CD4-positive, alpha-beta T cell treated with Interferon gamma for 1 hour (primary cell): ENCODE data around the gene ARHGEF11.

Experiments used
- DNase-seq: peaks from one replicate; pipeline ENCODE4 v3.0.0-alpha.2; 2020

ARHGEF11 gene

DNA sequence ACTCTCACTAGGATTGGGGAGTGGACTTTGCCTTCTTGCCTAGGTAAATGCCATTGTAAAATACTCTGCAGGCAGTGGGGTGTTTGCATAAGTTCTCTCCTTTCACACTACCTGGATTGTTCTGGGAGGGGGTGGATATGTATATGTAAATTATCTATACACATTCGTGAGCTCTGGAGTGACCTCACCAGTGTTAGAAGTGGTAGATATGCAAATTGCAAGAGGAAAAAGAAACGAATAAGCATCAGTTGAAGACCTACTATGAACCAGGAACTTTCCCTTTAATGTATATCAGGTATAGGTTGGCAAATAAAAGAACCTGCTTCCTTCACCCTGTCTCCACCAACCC lies 1.5 kb upstream of the ARHGEF11 start:
- no peak for DNase-seq

DNA sequence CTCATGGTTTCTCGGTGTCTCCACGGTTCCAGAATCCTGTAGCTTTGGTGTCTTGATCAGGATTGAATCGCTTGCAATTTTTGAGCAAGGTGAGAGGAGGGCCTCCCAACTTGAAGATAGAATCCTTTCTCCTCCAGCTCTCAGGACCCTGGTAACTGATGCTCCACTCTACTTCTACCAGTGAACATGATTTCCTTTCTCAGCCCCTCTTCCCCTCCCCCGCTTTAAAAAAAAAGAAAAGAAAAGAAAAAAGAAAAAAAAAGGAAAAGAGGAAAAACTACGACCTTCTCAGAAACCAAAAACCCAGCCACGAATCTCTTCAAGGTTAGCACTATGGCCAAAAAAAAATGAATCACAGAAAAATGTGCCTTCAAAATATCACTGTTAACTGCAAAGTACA lies 1.2 kb downstream of the ARHGEF11 start:
- DNase-seq: no peak

DNA sequence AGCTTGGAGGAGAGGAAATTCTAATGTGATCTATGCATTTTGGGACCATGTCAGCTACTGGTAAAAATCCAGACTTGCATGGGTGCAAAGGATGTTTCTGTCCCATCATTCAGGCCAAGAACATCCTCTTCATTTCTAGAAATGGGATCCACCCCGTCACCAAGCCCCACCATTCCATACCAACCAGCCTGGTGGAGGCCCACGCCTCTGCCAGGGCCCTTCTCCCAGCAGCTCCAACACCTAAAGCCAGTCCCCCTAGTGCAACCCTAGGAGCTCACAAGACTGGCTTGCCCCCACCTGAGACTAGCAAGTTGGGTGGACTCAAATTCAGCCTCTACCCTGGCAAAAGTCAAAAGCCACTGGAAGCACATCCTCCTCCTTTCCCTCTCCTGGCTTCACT lies 1.9 kb downstream of the ARHGEF11 start:
- DNase-seq: no peak

DNA sequence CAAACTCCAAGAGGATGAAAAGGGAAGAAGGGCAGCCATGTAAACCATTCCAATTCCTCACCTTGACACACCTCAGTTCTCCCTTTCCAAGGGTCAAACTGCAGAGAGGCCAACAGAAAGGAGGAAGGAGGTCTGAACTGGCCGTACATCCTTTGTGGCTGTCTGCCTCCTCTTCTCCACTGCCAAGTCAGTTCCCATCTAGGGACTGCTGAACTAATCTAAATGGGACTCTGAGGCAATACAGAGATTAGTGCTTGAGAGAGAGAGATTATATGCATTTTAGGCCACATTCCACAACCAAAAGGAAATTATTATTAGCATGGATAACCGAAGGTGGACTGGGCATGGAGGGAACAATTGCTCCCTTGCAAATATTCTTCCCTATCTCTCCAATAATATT lies 2.7 kb downstream of the ARHGEF11 start:
- DNase-seq: no peak

DNA sequence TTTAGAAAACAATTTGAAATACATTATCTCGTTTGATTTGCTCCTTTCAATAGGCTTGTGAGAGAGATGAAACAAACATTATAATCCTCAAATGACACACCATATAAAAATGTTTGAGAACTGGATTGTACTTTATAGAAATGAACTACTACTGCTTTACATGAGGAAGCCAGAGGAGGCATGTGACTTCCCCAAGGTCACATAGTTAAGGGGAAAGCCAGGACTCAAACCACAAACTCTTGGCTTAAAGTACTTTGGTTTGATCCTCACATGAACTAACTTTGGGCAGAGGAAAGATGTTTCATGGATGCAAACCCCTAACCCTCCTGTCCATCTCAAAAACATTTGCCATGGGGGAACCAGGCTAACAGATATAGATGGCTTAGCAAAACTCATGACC lies 4.7 kb downstream of the ARHGEF11 start:
- peak; percentile 12 for DNase-seq

DNA sequence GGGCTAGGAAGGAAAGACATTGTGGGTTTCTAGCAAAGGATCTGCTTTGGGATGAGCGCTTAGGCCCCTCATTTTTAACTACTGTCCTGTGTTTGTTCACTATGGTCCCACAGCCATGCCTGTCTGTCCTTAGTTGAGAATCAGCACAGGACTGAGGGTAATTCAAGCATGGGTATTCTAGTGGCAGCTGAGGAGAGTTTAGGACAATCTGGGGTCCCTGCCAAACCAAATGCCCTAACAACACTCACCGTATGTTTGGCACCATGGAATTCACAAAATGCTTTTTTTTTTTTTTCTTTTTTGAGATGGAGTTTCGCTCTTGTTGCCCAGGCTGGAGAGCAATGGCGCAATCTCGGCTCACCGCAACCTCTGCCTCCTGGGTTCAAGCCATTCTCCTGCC lies 10.4 kb downstream of the ARHGEF11 start:
- DNase-seq: no peak

DNA sequence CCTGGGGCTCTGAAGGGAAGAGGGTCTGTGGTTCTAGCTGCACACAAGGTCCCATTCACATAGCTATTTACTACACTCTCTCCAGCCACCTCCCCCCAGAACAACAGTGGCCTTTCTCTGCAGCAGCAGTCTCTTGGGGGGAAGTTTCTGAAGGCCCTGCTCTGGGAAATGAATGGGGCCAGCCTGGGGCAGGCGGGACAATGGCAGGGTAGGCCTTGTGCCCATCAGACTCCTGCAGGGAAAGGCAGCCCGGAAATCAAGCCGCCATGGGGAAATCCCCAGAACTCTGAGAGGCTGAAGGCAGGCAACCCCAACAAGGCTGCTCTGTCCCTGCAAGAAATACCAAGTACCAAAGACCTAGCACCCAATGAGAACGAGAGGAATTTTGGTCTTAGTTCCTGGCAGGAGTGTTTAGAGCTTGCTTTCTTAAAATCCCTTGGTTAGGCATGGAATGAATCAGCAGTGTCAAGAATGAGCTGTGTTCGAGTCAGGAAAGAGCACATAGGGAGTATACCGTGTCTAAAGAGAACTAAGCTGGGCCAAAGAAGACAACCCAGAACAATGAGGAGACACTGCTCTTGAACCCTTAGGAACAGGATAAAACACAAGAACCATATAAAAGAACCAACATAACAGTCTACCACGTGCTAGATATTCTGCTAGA lies 11.3 kb downstream of the ARHGEF11 start:
- no peak for DNase-seq

DNA sequence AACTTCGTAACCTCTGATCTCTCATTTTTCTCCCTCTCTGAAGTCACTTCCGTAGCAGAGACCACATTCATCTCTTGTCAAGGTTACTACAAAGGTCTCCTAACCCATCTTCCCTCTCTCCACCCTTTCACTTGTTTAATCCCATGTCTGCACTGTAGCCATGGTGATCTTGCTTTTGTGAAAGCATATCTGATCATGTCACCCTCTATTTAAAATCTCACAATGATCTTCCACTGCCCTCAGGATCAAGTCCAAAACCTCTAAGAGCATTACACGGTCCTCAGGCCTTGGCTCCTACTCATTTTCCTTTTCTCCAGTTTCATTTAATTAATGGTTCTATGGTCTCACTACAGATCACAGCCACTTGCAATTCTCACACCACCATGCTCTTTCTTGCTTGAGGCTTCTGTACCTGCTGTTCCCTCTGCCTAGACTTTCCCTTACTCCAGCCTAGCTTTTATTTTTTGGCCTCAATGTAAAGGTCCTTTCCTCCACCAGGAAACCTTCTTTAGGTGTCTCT lies 12.1 kb downstream of the ARHGEF11 start:
- DNase-seq: no peak

DNA sequence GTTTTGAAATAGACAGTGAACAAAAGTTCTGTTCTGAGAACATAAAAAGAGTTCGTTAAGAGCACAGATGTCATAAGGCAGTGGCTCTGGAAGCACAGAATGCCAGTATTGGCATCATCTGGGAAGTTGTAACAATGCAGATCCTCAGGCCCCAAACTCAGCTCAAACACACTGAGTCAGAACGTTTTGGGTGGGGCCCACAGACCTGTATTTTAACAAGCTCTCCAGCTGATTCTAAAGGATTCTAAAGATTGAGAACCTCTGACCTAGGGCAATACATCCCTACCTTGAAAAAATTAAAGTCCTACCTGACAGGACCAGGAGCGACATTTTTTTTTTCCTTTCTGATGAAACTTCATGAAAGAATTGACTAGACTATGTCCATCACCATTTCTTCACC lies 13.2 kb downstream of the ARHGEF11 start:
- no peak for DNase-seq

DNA sequence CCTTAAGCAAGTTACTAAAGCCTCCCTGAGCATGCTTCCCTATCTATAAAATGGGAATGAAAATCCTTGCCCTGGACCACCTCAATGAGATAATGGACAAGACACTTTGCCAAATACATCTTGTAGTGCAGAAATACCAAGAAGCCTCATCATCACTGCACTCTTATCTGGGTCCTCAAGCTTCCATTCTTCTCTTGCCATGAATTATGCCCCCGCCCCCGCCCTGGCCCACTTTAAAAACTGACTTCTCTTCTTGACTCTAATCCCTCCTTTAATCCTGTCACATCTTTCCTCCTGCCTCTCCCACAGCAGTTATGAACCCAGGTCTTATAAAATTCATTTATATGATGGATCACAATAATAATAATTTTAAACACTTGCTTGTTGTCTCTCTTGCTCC lies 14.8 kb downstream of the ARHGEF11 start:
- no peak for DNase-seq

DNA sequence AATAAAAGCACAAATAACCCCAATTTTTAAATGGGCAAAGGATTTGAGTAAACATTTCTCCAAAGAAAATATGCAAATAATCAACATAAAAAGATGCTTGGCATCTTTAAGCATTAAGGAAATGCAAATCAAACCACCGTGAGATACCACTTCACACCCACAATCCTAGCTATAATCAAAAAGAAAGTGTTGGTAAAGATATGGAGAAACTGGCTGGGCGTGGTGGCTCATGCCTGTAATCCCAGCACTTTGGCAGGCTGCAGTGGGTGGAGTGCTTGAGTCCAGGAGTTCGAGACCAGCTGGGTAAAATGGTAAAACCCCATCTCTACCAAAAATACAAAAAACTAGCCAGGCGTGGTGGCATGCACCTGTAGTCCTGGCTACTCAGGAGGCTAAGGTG lies 16.9 kb downstream of the ARHGEF11 start:
- no peak for DNase-seq

DNA sequence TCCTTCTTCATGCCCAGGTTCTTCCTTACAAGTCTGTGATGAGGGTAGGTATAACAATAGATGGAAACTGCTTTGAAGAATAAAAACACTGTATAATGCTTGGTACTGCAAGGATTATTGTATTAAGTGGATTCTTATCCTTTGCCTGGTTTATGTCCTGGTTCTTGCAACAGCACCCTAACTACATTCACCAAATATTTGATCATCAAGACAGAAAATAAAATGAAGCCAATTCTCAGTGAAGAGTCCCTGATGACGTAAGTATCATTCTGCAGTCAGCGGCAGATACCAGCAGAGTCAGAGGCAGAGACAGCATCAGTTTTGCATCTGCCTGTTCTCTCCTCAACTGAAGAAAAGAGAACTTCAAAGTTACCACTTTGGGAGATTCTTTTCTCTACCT lies 19.7 kb downstream of the ARHGEF11 start:
- DNase-seq: no peak

DNA sequence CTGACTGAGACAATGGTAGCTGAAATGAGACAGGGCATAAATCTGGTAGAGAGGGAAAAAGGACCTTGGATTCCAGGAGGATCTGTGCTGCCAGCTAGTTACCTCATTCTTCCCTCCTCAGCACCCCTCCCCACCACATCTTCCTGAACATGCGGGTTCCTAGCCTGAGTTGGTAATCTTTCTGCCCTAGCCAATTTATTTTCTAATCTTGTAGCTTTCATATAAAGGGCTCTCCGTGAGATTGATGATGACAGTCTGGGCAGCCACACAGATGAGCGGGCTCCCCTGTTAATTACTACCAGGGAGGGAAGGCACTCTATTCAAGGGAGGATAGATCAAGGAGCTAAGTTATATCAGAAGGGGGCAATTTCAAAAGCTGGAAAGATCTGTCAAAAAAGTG lies 20.2 kb downstream of the ARHGEF11 start:
- no peak for DNase-seq

DNA sequence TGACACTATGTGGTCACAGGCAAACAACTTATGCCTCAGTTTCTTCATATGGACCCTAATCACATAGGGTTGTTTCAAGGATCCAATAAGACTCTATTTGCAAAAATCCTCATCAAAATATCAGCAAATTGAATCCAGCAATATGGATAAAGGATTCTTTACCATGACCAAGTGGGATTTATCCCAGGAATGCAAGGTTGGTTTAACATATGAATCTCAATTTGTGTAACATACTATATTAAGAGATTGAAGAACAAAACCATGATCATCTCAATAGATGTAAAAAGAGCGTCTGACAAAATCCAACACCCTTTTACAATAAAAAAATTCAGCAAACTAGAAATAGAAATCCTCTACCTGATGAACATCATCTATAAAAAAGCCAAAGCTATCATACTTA lies 23.9 kb downstream of the ARHGEF11 start:
- no peak for DNase-seq

DNA sequence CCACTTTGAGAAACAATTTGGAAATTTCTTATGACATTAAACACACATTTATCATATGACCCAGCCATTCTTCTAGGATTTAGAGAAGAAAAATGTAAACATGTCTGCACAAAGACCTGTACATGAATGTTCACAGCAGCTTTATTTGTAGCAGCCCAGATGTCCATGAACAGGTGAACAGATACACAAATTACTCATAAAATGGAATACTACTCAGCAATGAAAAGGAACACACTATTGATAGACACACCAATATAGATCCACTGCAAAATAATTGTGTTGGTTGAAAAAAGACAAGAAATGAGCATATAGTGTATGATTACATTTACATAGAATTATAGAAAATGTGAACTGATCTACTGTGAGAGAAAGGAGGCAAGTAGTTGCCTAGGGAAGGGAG lies 26.1 kb downstream of the ARHGEF11 start:
- DNase-seq: no peak

DNA sequence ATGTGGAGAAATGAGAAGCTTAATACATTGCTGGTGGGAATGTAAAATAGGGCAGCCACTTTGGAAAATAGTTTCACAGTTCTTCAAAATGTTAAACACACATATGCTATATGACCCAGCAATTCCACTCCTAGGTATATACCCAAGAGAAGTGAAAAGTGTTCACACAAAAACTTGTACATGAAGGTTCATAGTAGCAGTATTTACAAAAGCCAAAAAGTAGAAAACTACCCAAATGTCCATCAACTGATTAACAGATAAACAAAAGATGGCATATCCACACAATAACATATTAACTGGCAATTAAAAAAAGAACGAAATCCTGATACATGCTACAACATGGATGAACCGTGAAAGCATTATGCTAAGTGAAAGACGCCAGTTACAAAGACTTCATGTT lies 33.7 kb downstream of the ARHGEF11 start:
- no peak for DNase-seq

DNA sequence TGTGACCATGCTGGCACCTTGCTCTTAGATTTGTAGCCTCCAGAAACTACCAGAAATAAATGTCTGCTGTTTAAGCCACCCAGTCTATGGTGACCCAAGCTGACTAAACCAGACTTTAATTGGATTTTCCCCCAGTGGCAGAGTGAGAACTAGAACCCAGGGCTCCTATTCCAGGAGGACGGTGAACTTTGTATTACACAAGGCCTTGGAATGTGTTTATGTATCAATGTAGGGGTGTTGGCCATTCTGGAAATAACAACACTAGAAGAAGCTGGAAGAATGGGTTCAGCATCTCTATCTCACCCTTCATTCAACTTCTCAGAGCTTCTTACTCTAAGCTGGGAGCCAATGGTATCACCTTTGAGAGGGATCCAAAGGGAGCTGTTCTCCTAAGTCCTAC lies 37.0 kb downstream of the ARHGEF11 start:
- DNase-seq: no peak

DNA sequence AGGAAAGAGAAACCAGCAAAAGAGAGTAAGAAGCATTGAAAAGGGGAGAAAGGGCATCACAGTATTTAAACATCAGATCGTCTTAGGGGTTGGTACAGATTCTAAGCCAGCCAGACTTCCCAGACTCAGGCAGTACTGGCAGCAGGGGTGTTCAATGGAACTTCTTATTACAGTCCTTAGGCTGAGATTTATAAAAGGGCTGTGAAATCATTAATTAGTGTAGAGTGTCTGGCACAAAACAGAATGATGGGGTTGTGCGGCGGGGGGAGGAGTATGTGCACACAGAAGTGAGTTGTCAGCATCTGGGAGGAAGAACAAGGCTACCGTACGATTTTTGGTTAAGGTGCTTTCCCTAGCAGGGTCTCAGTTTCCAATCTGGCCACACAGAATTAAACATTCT lies 38.2 kb downstream of the ARHGEF11 start:
- DNase-seq: no peak

DNA sequence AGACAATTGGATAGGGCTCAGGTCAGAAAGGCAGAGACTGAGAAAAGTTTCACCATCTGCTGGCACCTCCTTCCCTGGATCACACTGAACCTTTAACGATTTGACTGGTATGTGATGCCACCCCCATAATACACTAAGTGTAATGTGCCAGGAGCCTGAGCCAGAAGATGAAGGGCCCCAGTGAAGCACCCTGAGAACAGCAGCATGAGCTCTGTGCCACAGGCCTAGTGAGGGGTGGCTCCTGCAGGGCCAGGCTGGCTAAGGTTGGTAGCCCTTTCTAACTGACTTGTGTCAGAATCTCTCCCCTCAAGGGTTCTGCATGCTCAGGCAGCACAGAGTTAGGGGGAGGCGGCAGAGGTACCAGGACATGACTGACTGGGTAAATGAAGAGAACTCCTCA lies 38.9 kb downstream of the ARHGEF11 start:
- DNase-seq: no peak

DNA sequence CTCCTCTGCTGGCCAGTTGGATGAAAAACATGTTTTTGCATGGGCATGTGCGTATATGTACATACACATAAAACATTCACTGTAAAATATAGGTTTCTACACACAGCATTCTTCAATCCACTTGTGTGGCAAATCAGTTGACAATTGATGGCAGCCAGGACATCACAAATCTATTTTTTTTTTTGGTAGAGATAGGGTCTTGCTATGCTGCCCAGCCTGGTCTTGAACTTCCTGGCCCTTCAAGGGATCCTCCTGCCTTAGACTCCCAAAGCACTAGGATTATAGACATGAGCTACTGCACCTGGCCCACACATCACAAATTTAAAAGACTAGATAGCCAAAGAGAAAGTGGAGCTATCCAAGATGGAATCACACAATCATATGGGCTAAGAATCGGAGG lies 39.6 kb downstream of the ARHGEF11 start:
- DNase-seq: no peak

DNA sequence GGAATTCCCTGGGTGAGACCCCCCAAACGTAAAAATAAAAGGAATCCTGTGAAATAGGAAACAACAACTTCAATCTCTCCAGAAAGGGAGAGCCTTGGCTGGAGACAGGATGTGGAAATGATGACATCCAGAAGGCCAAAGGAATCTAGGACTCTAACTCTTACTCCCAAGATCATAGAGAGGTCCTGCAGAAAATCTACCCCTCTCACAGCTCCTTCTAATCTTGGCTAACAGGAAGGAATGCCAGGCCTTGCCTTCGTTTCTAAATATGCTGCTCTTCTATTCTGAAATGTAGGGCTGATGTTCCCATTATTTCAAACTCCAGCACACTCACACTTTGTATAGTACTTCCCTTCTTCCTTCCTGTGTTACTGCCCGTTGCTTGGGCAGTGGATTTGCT lies 40.7 kb downstream of the ARHGEF11 start:
- no peak for DNase-seq

DNA sequence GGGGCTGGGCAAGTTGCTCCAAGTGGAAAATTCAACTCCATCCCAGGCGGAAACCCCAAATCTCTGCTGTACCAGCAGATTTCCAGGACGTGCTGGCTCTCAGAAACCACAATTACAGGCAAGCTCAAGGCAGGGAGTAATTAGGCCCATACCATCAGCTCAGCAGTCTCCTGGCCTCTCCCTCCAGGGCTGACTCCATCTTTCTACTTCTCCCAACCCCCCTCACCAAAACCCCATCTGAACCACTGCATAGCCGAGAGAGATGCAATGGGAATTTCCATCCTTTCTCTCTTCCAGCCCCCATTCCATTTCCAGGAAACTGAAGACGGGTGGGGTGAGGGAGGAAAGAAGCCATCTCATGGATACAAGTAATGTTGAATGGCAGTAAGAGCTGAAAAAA lies 41.2 kb downstream of the ARHGEF11 start:
- DNase-seq: no peak

DNA sequence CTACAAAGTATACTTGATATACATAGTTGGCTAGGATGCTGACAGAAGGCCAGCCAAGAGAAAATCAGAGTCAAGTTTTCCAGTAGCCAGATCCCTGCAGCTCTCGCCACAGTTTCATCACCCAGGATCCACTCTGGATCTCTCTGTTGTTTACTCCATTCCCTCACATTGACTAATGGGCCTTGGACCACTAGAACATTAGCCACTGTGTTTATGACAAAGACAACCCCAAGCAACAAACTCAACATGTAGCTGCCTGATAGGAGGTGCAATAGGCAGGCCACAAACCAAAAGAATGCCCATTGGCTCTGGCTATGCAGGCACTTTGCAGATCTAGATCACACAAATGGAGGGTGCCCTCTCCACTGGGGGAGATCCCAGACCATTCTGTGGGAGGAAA lies 44.2 kb downstream of the ARHGEF11 start:
- no peak for DNase-seq

DNA sequence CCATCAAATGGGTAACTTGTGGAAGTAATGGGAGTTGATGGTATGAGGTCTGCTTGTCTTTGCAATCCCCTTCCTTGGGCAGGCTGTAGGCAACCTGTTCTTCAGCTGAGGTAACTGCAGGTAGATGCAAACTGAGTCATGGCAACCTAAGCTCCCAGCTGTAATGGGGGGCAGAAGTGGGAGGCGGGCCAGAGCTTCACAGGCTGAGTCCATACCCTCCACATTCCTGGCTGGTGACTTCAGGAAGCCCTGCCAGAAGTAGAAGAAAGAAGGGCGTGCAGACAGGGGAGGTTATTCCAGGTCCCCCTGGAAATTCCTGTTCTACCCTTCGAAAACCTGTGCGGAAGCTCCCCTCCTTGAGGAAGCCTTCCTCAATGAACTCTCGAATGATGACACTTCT lies 44.9 kb downstream of the ARHGEF11 start:
- DNase-seq: no peak

DNA sequence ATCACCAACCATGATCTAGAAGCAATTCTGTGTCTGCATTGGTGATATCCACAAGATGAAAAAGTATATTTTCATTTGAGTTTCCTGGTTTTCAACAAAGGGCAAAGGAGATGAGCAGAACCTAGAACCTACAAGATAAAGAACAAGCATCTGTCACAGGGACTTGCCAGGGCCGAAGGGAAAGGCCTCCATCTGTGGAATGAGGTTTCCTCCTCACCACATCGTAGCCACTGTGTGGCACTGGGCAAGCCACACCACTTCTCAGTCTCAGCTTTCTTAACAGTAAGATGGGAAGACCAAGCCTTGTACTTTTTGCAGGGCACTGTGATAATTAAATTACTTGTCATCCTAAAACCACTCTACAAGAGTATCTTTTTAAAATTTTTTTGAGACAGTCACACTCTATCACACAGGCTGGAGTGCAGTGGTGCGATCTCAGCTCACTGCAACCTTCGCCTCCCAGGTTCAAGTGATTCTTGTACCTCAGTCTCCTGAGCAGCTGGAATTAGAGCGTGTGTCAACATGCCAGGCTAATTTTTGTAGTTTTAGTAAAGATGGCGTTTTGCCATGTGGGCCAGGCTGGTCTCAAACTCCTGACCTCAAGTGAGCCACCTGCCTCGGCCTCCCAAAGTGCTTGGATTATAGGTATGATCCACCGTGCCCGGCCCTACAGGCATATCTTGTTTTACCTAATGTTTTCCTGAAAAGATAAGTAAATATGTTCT lies 45.8 kb downstream of the ARHGEF11 start:
- no peak for DNase-seq
